HG03469 (cell line): ENCODE measurements around the gene ACTL10.

ENCODE experiments used
- ATAC-seq: cut with Tn5 transposase; IDR thresholded peaks from one replicate; pipeline ENCODE4 v1.9.1; 2021; ENCODE audit warnings: mild to moderate bottlenecking, moderate library complexity, moderate number of reproducible peaks; ENCODE audit not compliant: unreplicated experiment

Gene ACTL10

GRCh38 chr20:33663161-33664084, 3.3 kb upstream of the ACTL10 start:
- no peak for ATAC-seq

- no peak for ATAC-seq
These were observed 2.5 kb upstream of the ACTL10 start for GRCh38 chr20:33664085-33664761.

- ATAC-seq = no peak
These were observed 2.0 kb upstream of the ACTL10 start for GRCh38 chr20:33664762-33665144.

- no peak for ATAC-seq
These were observed 517 bp downstream of the ACTL10 start for GRCh38 chr20:33667245-33667675.

- ATAC-seq = no peak
These were observed 1.1 kb downstream of the ACTL10 start for GRCh38 chr20:33667676-33668465.

GRCh38 chr20:33668466-33669155, 1.9 kb downstream of the ACTL10 start:
- ATAC-seq = no peak

- no peak for ATAC-seq
These were observed 2.5 kb downstream of the ACTL10 start for GRCh38 chr20:33669224-33669623.

GRCh38 chr20:33669873-33670640, 3.3 kb downstream of the ACTL10 start:
- no peak for ATAC-seq

- ATAC-seq = no peak
These were observed 4.2 kb downstream of the ACTL10 start for GRCh38 chr20:33670715-33671499.

GRCh38 chr20:33671573-33672288, 5.0 kb downstream of the ACTL10 start:
- no peak for ATAC-seq

- no peak for ATAC-seq
These were observed 5.8 kb downstream of the ACTL10 start for GRCh38 chr20:33672426-33673113.

GRCh38 chr20:33673114-33673409, 6.3 kb downstream of the ACTL10 start:
- ATAC-seq = no peak

GRCh38 chr20:33673410-33674293, 6.9 kb downstream of the ACTL10 start:
- no peak for ATAC-seq

- ATAC-seq = no peak
These were observed 7.8 kb downstream of the ACTL10 start, which contains the start of gene NECAB3 for GRCh38 chr20:33674294-33675135. Gene NECAB3 (minus strand): TSS chr20:33674428. CDS start chr20:33674352, 76 bp downstream.

GRCh38 chr20:33675136-33675959, 8.6 kb downstream of the ACTL10 start:
- ATAC-seq = no peak
